ENCODE results near the gene RNF208.

RNF208 gene

DNA sequence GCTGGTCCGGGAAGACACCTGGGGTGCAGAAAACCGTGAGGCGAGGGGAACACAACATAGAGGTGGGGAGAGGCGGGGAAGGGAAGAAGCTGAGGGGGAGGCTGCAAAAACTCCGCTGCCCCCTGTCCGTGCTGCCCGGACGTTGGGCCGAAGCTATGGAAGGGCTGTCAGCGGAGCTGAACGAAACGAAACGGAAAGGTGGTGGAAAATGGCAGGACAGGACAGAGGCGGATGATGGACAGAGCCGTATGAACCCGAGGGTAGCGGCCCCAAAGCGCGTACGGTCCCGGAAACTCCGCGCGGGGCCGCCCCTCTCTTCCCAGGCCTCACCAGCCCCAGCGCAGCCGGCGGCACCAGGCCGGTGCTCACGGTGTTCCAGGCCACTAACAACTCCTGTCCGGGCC, 34.0 kb downstream of the RNF208 start:
- H3K4me3 ChIP-seq (ENCODE audit: low read depth, low read length) = peak overlapping the region; percentile 90
- TF ChIP-seq, protein P1, sequence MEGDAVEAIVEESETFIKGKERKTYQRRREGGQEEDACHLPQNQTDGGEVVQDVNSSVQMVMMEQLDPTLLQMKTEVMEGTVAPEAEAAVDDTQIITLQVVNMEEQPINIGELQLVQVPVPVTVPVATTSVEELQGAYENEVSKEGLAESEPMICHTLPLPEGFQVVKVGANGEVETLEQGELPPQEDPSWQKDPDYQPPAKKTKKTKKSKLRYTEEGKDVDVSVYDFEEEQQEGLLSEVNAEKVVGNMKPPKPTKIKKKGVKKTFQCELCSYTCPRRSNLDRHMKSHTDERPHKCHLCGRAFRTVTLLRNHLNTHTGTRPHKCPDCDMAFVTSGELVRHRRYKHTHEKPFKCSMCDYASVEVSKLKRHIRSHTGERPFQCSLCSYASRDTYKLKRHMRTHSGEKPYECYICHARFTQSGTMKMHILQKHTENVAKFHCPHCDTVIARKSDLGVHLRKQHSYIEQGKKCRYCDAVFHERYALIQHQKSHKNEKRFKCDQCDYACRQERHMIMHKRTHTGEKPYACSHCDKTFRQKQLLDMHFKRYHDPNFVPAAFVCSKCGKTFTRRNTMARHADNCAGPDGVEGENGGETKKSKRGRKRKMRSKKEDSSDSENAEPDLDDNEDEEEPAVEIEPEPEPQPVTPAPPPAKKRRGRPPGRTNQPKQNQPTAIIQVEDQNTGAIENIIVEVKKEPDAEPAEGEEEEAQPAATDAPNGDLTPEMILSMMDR (IDR thresholded peaks at IDR 0.05; ENCODE audit: low read depth, low read length) = no peak
- TF ChIP-seq MYC (IDR thresholded peaks at IDR 0.05; ENCODE audit: low read depth, low read length) = no peak
- TF ChIP-seq POLR2A (IDR thresholded peaks at IDR 0.05; ENCODE audit: extremely low read depth, insufficient read length) = no peak
- TF ChIP-seq MAX (IDR thresholded peaks at IDR 0.05; ENCODE audit: low read depth, low read length) = no peak
- DNase-seq (ENCODE audit: low read depth) = no peak

GRCh38 chr9:137187386-137187785, 34.7 kb downstream of the RNF208 start:
- no peak for DNase-seq (ENCODE audit: low read depth)
- H3K4me3 ChIP-seq (ENCODE audit: low read depth, low read length) = peak overlapping the region; percentile 90
- TF ChIP-seq MYC (IDR thresholded peaks at IDR 0.05; ENCODE audit: low read depth, low read length) (no peak), POLR2A (IDR thresholded peaks at IDR 0.05; ENCODE audit: extremely low read depth, insufficient read length) (no peak), MAX (IDR thresholded peaks at IDR 0.05; ENCODE audit: low read depth, low read length) (no peak)
- TF ChIP-seq, protein P1 (IDR thresholded peaks at IDR 0.05; ENCODE audit: low read depth, low read length) = no peak

DNA sequence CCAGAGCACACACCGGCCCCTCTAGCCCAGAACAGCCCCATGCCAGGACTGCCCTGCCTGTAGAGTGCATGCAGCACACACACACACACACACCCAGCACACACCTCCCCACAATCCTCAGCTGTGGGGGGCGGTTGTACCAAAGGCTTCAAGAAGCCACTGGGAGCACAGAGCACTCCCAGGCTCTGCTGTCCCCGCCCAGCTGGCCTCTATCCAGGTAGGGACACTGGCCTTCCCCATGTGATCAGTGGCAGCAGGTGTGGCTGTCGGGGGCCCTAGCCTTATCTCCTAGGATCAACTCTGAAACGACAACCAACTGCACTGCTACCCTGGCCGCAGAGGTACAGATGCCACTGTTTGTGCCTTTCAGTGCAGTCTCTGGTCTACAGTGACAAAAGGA, 35.7 kb downstream of the RNF208 start:
- TF ChIP-seq, protein P1 (IDR thresholded peaks at IDR 0.05; ENCODE audit: low read depth, low read length) = no peak
- TF ChIP-seq POLR2A (IDR thresholded peaks at IDR 0.05; ENCODE audit: extremely low read depth, insufficient read length) (no peak), MYC (IDR thresholded peaks at IDR 0.05; ENCODE audit: low read depth, low read length) (no peak), MAX (IDR thresholded peaks at IDR 0.05; ENCODE audit: low read depth, low read length) (no peak)
- no peak overlapping the region for H3K4me3 ChIP-seq (ENCODE audit: low read depth, low read length)
- no peak for DNase-seq (ENCODE audit: low read depth)

DNA sequence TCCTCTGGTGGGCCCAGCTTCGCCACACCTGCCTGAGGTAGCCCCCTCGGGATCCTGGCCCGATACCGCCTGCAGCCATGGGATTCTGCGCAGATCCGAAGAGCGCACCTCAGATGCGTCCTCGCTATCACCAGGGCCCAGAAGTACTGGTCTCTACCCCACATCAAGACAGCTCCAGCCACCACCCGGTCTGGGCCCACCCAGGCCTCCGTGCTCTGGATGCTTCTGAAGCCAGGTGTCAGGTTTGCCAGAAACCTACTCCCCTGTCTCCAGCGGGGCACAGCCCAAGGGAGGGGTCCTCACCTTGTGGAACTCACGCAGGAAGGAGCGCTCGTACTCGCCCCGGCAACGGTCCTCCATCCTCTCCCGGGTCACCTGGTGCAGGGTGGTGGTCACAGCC, 36.1 kb downstream of the RNF208 start:
- H3K4me3 ChIP-seq (ENCODE audit: low read depth, low read length) = no peak overlapping the region
- DNase-seq (ENCODE audit: low read depth) = no peak
- TF ChIP-seq, protein P1 (IDR thresholded peaks at IDR 0.05; ENCODE audit: low read depth, low read length) = no peak
- no peak for TF ChIP-seq MYC (IDR thresholded peaks at IDR 0.05; ENCODE audit: low read depth, low read length)
- TF ChIP-seq POLR2A (IDR thresholded peaks at IDR 0.05; ENCODE audit: extremely low read depth, insufficient read length) = no peak
- no peak for TF ChIP-seq MAX (IDR thresholded peaks at IDR 0.05; ENCODE audit: low read depth, low read length)

DNA sequence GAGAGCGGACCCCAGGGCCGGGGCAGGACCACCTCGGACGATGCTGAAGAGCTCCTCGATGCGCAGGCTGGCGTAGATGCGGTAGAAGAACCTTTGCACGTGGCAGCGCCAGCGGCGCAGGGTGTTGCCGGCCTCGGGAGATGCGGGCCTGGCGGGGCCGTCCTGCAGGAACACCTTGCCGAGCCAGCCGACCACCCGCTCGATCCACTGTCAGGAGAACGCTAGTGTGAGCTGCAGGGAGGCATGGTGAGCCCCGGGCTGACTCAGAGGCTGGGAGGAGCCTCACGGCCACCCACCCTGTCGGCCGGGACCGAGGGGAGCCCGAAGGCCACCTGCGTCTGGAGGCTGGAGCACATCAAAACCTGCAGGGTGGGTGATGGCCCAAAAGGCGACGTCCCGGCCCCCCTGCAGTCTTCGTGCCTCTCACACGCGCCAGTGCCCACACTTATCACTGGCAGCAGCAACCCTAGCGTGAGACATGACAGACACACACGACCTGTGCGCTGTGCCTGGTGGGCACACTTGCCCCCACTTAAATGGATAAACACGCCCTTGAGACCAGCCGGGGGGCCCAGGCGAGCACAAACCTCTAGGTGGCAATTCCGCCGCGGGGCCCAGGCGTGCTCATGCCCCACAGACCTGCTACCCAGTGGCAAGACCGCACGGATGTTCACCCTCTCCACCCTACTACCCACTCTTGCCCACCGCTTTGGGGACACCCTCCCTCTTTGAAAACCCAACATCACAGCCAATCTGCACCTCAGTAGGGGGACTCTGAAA, 37.0 kb downstream of the RNF208 start:
- no peak for DNase-seq (ENCODE audit: low read depth)
- TF ChIP-seq POLR2A (IDR thresholded peaks at IDR 0.05; ENCODE audit: extremely low read depth, insufficient read length) = no peak
- no peak for TF ChIP-seq MYC (IDR thresholded peaks at IDR 0.05; ENCODE audit: low read depth, low read length)
- TF ChIP-seq MAX (IDR thresholded peaks at IDR 0.05; ENCODE audit: low read depth, low read length) = no peak
- TF ChIP-seq, protein P1 (IDR thresholded peaks at IDR 0.05; ENCODE audit: low read depth, low read length) = no peak
- no peak overlapping the region for H3K4me3 ChIP-seq (ENCODE audit: low read depth, low read length)

All from NB4 (cell line).